GM18499 (cell line): ENCODE measurements around the gene PDK2.

Experiments
- ATAC-seq: cut with Tn5 transposase; IDR thresholded peaks from one replicate; pipeline ENCODE4 v1.9.1; 2021; ENCODE audit warnings: moderate number of reproducible peaks; ENCODE audit not compliant: insufficient read depth, unreplicated experiment

PDK2 gene

DNA sequence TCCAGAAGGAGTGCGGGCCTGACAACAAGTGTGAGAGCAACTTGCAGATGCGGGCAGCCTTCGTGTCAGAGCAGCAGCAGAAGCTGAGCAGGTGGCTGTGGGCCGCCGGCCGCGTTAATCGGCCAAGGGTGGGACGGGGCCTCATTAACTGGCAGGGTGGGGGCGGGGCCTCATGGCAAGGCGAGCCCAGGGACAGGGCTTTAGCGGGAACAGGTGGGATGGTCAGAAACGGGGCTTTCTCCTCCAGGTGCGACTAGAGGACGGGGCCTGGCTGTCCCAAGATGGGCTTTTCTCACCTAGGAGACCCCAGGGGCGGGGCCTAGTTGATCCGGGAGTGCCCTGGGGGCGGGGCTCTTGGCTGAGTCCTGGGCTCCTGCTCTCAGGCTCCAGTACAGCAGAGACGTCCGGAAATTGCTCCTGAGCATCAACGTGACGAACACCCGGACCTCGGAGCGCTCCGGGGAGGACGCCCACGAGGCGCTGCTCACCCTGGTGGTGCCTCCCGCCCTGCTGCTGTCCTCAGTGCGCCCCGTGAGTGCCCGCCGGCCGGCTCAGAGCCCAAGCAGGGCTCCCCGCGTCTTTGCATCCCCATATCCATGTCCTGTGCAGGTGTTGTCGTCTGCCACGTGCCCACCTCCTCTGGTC lies 18.4 kb upstream of the PDK2 start:
- ATAC-seq = no peak

DNA sequence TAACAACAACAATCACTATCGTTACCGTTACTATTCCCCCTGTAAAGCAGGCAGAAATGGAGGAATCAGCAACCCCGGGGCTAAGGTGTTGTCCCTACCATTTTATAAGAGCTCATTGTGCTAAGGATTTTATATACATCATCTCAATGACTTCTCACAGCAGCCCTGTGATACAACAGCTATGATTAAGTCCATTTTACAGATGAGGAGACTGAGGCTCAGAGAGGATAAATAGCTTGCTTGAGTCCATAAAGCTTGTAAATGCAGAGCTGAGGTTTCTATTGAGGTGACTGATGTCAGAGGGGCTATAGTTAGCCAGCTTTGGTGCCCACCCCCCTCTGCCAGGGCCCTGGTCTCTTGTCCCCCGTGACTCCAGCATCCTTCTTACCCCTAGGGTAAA lies 16.7 kb upstream of the PDK2 start:
- ATAC-seq = no peak

DNA sequence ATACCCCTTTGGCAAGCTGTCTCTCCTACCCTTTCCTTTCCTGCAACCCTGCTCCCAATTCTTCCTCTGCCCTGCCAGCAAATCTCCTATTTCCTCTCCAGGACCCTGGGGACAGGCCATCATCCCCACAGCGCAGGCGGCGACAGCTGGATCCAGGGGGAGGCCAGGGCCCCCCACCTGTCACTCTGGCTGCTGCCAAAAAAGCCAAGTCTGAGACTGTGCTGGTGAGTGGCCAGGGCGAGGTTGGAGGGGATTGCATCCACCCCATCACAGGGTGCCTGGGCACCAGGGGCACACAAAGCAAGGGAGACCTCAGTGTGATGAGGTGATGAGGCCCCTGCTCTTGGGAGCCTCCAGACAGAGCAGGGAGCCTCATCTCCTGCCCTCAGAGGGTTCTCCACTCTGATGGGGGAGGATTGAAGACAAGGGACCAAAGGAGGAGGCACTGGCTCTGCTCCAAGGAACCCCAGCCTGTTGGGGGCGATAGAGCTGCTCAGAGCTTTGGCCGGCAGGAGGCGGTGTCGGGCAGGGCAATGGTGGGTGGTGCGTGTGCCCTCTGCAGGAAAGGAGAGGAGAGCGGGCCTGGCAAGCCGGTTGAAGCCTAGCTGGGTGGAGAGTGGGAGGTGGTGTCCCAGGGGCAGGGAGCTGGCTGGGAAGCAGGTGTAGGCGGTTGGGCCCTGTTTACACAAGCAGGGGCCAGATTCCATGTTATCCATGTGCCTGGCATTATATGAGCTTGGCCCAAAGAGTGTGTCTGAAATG lies 15.6 kb upstream of the PDK2 start:
- no peak for ATAC-seq

DNA sequence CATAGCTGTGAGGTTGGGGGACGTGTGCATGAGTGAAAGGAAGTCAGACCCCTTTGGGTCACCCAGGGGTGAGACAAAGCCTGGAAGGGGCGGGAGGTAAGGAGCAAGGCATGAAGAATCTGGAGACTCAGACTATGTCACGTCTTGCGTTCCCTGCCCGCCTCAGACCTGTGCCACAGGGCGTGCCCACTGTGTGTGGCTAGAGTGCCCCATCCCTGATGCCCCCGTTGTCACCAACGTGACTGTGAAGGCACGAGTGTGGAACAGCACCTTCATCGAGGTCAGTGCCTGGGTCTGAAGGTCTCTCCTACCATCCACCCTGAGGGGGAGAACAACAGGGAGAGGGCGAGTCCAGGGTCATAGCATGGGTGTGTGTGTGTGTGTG lies 15.1 kb upstream of the PDK2 start:
- ATAC-seq = no peak

DNA sequence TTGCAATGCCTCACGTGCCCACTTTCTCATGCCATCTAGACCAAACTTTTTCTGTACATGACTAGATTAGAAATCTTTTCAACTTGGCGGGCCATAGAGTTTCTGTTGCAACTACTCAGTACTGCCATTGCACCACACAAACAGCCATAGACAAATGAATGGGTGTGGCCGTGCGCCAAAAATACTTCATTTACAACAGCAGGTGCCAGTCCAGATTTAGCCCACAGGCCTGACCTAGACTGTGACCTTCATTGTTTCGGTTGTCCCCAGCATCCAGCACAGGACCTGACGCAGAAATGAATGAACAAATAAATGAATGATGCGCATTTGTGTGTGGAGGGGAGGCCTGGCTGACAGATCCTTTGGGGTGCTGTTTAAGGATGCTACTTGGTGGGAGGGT lies 14.3 kb upstream of the PDK2 start:
- ATAC-seq = no peak

DNA sequence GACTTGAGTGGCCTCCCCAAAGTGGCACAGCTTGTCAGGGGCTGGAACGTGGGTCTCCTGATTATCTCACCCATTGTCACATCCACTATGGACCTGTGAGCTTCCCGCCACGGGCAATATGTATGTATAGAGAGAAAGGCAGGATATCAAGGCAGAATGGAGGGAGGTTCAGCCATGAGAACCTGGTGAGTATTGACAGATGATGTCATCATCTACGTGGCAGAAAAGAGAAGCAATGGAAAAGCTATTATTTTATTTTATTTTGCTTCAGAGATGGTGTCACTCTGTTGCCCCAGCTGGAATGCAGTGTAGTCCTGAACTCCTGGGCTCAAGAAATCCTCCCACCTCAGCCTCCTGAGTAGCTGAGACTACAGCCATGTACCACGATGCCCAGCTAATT lies 13.4 kb upstream of the PDK2 start:
- no peak for ATAC-seq

DNA sequence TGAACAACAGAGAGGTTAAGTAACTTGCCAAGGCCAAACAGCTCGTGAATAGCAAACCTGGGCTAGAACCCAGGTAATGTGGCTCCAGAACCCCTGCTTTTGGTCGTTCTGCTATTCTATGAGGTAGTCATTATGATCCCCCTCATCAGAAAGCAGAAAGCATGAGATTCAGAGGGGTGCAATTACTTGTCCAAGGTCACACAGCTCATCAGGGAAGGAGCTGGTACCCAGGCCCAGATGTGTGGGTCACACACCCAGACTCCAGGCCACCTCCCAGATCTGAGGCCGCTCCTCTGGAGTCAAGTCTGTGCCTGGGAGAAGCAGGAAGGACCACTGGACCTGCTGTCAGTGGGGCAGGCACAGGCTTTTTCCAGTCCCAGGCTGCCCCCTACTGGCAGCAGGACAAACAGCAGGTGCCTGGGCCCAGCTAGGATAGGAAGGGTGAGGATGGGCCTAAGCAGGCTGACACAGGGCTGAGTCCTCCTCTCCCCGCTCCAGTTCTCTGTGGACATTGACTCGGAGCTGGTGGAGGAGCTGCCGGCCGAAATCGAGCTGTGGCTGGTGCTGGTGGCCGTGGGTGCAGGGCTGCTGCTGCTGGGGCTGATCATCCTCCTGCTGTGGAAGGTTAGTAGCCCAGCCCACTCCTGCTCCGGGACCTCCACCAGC lies 7.8 kb upstream of the PDK2 start:
- ATAC-seq = no peak

DNA sequence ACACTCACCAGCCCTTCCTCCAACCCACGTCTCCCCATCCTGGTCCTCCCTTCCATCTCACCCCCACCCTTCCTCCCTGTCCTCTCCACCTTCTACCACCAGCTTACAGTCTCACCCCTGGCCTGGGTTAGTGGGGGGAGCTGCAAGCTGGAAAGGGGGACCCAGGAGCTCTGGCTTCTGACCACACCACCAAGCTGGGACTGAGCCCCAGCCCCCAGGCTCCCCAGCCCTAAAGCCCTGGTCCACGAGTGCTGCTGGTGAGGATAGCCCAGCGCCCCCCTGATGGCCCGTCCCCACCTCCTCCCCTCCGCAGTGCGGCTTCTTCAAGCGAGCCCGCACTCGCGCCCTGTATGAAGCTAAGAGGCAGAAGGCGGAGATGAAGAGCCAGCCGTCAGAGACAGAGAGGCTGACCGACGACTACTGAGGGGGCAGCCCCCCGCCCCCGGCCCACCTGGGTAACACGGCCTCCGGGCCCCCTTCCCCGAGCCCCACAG lies 7.2 kb upstream of the PDK2 start:
- no peak for ATAC-seq

DNA sequence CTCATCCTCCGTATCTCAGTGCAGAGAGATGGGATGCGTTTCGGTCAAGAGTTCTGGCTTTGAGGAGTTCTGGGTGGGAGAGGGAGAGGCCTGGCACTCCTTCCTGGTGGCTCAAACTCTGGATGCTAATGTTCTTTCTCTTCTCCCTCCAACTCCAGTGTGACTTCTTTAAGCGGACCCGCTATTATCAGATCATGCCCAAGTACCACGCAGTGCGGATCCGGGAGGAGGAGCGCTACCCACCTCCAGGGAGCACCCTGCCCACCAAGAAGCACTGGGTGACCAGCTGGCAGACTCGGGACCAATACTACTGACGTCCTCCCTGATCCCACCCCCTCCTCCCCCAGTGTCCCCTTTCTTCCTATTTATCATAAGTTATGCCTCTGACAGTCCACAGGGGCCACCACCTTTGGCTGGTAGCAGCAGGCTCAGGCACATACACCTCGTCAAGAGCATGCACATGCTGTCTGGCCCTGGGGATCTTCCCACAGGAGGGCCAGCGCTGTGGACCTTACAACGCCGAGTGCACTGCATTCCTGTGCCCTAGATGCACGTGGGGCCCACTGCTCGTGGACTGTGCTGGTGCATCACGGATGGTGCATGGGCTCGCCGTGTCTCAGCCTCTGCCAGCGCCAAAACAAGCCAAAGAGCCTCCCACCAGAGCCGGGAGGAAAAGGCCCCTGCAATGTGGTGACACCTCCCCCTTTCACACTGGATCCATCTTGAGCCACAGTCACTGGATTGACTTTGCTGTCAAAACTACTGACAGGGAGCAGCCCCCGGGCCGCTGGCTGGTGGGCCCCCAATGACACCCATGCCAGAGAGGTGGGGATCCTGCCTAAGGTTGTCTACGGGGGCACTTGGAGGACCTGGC lies 6.0 kb upstream of the PDK2 start:
- no peak for ATAC-seq

DNA sequence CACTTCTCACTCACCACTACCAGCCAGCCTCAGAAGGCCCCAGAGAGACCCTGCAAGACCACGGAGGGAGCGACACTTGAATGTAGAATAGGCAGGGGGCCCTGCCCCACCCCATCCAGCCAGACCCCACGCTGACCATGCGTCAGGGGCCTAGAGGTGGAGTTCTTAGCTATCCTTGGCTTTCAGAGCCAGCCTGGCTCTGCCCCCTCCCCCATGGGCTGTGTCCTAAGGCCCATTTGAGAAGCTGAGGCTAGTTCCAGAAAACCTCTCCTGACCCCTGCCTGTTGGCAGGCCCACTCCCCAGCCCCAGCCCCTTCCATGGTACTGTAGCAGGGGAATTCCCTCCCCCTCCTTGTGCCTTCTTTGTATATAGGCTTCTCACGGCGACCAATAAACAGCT lies 5.1 kb upstream of the PDK2 start:
- ATAC-seq = no peak

DNA sequence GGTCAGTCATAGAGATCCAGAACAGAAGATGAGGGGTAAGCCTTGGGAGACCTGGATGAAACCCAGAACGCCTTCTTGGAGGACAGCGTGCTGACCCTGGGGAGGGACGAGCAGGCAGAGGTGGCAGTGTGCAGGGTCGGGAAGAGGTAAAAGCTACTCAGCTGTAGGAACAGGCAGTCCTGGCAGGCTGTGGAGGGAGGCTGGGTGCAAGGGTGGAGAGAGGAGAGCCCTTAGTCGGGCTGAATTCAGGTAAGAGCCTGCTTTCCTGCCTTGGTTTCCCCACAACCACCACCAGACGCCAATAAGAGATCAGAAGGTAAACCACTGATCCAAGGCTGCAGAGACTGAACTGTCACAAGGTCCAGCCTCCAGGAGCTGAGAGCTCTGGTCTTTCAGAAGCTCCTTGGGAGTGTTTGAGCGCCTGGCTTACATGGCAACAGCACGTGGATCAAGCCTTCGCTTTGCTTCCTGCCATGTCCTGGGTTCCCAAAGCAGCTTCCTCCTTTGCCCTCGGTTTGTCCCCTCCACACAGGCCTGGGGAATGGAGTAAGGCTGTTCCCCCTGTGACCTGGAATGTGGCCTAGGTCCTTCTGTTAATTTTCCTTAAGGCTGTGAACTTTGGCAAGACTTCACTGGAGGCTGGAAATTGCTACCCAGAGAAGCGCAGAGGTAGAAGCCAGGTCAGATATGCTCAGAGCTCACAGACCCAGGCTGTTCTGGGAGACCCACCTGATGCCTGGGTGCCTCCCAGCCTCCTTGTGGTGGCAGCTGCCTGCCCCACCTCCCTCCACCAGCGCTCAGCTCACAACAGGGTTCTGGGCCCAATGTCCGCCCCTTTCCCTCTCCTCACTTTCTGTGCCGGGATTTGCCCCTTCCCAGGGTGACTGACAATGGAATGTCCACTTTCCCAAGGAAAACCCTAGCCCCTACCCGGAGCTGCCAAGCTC lies 3.9 kb upstream of the PDK2 start:
- ATAC-seq = no peak

DNA sequence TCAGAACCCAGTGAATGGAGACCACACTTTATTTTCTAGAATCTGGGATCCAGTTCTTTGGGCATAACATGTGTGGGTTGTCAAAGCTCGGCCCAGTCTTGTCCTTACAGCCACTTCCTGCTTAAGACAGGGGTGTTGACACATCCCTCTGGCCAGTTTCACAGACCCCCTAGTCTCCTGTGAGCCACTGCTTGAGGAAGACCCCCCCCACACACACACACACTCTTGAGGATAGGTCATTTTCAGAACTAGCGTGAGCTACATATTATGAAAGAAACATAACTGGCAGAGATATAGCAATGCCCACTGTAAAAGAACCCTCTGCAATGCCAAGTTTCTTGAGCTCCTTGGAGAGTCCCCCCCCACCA lies 3.2 kb upstream of the PDK2 start:
- no peak for ATAC-seq

DNA sequence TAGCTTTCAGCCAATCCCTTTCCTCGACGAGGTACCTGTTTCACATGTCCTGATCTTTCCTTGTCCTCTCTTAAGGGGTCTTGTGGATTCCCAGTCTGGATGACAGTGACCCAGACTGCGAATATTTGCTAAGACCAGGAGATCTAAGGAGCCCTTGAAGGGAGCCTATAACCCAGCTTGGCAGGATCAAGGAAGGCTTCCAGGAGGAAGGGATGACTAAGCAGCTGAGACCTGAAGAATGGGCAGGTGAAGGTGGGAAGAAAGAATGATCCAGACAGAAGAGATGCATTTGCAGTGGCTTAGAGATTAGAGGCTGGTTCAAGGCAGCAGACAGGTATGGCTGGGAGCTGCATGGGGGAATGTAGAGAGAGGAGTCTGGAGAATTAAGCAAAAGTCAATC lies 1.9 kb upstream of the PDK2 start:
- no peak for ATAC-seq

DNA sequence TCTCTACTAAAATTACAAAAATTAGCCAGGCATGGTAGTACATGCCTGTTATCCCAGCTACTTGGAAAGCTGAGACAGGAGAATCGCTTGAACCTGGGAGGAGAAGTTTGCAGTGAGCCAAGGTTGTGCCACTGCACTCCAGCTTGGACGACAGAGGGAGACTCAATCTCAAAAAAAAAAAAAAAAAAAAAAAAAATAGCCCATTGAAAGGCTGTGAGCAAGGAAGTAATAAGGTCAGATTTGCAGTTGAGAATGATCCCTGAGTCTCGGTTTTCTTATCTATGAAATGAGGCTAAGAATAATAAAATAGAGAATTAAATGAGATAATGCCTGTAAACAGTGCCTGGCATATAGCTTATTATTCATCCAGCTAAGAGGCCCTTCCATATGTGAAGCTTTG lies 1.3 kb upstream of the PDK2 start:
- no peak for ATAC-seq

DNA sequence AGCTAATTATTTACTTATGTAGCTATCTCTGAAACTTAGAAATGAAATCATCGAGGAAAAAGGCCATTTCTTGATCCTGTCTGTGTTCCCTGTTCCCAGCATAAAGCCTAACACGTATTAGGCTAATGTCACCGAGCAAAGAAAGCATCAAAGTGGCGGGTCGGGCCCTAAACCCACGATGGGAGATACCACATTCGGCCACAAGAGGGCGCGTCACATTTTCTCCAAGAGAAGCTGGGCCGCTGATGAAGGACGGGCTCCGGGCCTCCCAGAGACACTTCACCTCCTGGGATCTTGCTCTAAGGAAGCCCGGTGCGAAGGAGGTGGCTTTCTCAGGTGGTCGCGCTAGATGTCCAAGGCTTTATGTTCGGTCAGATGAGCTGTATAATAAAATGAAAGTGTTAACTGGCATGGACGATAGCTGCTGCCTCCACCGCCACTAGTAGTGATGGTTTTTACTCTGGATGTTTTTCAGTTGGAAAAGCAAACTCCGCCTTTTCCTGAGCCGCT lies 853 bp upstream of the PDK2 start:
- no peak for ATAC-seq

DNA sequence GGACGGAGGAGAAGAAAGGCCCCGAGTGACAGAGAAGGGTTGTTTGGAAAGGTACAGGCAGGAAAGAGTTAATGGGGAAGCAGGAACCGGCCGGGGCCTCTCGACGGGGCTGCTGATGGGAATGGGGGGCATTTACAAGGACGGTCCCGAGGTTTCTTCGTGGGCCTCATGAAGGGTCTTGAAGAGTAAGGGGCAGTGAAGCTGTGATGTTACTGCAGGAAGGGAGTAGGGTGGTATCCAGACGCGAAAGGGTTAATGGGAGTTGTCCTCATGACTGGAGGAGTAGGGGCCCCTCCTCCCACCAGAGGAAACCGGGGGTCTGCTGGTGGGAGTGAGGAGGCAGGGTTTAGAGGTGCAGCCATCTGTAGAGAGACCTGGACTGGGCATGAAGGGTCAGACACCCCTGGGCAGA lies 481 bp downstream of the PDK2 start:
- no peak for ATAC-seq

DNA sequence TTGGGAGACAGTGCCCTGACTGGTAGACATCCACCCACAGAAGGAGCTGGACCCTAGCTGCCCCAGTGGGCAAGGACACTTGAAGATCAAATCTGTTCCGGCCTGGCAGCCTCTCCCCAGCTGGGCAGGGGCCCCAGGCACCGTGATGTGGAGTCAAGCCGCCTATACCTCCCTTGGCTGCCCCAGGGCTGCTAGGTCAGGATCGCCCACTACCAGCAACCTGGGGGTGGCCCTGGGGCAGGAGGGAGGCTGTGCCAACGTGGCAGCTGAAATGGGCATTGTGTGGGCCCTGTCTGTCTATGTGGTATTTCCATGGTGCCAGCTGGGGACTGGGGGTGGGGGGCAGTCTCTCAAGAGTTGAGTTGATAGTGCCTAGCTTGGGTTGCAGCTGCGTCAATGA lies 941 bp downstream of the PDK2 start:
- ATAC-seq = no peak

DNA sequence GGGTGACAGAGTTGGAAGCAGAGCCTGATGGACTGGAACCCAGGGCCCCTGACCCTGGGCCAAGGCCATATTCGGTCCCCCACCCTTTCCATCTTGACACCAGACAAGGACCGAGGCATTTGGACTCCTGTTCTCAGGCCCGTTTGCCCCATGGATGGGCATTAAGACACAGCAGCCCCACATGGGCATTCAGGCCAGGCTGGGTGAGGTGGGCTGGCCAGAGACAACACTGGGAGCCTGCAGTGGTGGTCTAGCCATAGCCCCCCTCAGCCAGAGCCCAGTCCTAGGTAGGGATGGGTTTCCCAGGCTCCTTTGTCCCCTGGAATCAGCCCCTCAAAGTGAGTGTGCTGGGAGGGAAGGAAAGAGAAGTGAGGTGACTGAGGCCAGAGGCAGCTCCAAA lies 1.6 kb downstream of the PDK2 start:
- no peak for ATAC-seq

DNA sequence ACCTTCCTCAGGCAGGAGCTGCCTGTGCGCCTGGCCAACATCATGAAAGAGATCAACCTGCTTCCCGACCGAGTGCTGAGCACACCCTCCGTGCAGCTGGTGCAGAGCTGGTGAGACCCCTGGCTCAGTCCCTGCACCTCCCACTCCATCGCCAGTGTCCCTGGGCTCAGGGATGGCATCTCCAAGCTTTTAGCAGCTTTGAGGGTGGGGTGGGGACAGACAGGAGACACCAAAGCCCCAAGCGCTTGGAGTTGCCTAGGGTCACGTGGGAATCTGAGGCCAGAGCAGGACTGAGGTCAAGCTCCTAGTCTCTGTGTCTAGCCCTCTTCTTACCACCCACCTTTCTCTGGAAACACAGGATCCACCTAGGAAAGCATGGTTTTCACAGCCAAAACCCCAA lies 2.3 kb downstream of the PDK2 start:
- ATAC-seq = no peak
